Activated naive CD4-positive, alpha-beta T cell (primary cell): ENCODE results near the gene STAP1.
"Not testable (repeated sequence)": the region's sequence is repeated elsewhere in the genome, so short reads cannot be mapped to it uniquely, and the experiment has no call there.

Experiments used
- DNase-seq, 4 experiments: peaks; one replicate each; lab custom pipeline; 2025; lab: John Stamatoyannopoulos, UW

Gene STAP1, protein sequence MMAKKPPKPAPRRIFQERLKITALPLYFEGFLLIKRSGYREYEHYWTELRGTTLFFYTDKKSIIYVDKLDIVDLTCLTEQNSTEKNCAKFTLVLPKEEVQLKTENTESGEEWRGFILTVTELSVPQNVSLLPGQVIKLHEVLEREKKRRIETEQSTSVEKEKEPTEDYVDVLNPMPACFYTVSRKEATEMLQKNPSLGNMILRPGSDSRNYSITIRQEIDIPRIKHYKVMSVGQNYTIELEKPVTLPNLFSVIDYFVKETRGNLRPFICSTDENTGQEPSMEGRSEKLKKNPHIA

DNA sequence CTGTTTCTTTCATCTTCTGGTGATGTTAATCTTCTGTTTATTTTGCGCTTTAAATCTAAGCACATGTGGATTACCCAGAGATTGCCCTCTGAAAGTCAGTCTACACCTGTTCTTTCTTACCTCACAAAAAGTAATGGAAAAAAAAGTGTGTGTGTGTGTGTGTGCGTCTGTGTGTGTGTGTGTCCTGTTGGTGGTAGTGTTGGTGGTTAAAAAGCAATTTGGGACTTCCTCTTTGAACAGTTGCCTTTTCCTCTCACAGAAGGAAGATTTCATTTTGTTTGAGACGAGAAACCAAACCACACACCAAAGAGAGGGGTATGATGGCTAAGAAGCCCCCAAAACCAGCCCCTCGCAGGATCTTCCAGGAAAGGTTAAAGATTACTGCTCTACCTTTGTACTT lies at the start of gene STAP1:
Gene STAP1 (plus strand): TSS at position 235 of the 400 bp plus-strand sequence. CDS start 83 bp downstream, at position 318.
- DNase-seq = no peak

DNA sequence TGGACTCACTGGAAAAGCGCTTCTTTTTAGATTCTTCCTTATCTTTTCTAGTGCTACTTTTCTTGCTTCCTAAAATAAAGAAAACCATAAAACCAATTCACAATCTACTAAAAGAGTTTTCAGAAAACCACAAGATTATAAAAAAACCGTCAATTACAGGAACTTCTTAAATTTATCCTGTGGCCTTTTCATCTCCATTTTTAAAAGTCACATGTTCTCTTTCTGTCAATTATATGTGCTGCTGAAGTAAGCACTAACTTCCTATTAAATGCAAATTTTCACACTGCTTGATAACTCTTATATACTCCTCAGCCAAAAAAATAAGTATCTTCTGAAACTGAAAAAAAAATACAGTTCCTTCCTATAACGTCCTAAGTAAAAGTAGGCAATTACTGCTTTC lies 46.0 kb upstream of the STAP1 start:
- no peak for DNase-seq

DNA sequence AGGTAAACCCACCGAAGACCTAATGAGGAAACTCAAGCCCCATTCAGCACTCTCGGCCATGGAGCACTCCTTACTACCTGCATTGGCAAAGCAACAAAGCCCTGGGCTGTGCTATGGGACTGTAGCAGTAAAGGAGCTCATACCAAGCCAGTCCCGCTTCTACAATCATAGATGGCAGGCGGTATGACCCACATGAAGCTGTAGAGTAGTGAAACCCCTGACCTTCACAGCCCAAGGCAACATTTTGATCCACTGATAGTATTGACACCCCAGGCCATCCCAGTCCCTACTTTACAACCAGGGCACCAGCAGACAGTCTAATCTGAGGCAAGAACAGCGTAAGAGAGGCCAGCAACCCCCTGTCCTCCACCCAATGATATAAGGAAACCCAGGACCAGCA lies 38.4 kb upstream of the STAP1 start:
- DNase-seq = no peak

DNA sequence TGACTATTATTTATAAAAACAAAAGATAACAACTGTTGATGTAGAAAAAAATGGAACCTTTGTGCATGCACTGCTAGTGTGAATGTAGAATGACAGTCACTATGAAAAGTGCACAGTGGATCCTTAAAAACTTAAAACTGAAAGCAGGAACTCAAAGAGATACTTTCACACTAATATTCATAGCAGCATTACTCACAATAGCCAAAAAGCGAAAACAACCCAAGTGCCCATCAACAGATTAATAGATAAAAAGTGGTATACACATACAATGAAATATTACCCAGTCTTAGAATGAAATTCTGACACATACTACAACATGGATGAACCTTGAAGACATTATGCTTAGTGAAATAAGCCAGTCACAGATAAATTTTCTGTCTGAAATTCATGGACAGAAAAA lies 37.0 kb upstream of the STAP1 start:
- no peak for DNase-seq

DNA sequence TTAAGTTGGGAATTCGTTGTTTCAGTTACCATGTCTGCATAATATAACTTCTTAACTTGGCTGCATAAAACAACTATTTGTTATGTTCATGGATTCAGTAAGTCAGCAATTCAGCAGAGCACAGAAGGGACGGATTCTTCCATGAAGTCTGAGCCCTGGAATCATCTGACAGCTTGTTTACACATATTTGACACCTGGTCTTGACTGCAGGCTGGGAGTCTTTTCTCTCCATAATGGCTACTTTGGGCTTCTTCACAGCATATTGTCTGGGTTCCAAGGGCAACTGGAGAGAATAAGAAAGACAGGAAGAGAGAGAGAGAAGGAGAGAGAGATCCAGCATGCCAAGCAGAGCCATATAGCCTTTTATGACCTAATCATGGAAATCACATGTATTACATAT lies 36.3 kb upstream of the STAP1 start:
- DNase-seq = no peak

DNA sequence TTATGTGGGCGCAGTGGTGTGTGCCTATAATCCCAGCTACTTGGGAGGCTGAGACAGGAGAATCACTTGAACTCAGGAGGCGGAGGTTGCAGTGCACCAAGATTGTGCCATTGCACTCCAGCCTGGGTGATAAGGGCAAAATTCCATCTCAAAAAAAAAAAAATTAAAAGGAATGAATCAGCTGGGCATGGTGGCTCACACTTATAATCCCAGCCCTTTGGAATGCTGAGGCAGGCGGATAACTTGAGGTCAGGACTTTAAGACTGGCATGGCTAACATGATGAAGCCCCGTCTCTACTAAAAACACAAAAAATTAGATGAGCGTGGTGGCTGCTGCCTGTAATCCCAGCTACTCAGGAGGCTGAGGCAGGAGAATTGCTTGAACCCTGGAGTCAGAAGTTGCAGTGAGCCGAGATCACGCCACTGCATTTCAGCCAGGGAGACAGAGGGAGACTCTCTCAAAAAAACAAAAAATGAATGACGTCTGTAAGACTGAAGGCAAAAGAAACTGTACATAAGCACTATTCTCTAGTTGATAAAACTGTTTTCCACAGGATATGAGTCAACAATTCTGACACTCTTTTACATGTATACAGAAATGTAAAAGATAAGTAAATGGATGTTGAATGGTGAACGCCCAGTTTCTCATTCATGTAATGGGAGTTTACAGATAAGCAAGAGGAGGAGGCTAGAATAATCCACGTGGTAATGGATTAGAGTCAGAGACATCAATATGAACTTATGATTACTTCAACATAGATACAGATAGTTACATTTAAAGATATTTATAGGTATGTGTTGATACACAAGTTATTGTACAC lies 35.5 kb upstream of the STAP1 start:
- DNase-seq = no peak

DNA sequence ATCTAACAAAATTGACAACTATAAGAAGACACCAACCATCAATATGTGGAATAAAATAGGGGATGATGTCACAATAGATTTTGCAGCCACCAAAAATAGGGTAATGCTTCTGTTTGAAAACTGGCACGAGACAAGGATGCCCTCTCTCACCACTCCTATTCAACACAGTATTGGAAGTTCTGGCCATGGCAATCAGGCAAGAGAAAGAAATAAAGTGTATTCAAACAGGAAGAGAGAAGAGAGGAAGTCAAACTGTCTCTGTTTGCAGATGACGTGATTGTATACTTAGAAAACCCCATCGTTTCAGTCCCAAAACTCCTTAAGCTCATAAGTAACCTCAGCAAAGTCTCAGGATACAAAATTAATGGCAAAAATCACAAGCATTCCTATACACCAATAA lies 34.4 kb upstream of the STAP1 start:
- DNase-seq = not testable (repeated sequence)

DNA sequence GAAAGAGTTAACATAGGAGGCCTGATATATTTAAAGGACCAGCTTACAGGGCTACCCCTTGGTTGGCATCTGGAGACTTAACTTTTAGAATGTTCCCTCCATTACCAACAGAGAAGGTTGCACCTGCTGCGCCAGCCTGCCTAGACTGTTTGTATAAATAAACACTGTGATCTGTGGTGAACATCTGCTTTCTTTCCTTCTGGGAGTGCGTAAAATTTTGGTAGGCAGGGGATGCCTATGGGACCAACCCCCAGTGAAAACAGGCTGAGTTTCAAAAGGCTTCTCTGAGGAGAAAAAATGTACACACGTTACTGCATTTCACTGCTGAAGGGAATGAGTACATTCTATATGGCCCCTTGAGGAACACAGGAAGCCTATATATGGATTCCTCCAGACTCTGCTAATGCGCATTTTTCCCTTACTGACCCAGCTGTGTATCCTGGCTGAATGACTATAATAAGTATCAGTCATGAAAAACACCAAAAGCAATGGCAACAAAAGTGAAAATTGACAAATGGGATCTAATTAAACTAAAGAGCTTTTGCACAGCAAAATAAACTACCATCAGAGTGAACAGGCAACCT lies 27.1 kb upstream of the STAP1 start:
- DNase-seq = no peak

DNA sequence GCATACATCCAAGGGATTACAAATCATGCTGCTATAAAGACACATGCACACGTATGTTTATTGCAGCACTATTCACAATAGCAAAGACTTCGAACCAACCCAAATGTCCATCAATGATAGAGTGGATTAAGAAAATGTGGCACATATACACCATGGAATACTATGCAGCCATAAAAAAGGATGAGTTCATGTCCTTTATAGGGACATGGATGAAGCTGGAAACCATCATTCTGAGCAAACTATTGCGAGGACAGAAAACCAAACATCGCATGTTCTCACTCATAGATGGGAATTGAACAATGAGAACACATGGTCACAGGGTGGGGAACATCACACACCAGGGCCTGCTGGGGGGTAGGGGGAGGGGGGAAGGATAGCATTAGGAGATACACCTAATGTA lies 26.1 kb upstream of the STAP1 start:
- DNase-seq = not testable (repeated sequence)

DNA sequence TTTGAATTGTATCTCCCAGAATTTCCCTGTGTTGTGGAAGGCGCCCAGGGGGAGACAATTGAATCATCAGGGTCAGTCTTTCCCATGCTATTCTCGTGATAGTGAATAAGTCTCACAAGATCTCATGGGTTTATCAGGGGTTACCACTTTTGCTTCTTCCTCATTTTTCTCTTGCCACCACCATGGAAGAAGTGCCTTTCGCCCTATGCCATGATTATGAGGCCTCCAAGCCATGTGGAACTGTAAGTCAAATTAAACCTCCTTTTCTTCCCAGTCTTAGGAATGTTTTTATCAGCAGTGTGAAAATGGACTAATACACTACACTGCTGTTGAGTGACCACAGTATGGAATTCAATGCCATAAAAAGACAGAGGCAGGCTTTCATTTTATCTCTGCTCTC lies 25.4 kb upstream of the STAP1 start:
- DNase-seq = no peak

DNA sequence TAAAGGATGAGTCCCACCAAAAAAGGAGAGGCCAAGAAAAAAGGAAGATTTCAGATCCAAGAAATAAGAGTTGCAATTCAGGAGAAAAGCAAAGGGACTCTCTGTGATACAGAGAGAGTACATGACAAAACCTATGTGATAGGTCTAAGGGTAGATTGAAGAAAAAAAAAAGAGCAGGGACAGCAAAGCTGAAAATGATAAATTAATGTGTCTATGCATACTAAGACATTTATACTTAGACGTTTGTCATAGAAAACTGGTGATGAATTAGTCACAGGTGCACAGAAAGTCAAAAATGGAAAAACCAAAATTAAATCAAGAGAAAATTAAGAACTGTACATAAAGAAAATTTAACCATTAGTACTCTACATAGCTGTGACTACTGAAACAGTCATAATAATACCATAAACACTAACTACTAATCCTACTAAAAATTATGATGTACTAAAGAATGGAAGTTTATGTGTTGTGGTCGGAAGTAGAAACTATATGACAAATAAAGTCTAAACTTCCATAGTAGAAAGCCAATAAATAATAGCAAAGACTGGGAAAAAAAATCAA lies 23.2 kb upstream of the STAP1 start:
- DNase-seq = no peak

DNA sequence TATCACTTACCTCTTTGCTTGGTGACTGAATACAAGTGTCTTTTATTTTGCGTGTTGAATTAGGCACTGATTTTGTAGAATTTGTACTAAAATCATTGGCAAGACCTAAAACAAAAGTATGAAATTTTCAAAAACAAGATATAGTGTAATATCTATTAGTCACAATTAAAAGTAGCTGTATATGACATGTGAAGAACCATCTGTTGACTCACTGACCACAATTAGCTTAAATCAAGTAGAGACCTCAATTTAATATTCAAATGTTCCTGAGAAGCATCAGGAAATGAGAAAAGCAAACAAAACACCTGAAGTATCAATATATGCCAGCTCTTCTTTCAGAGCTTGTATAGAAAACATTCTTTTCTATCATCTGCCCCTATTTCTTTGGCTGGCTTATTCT lies 18.7 kb upstream of the STAP1 start:
- no peak for DNase-seq

DNA sequence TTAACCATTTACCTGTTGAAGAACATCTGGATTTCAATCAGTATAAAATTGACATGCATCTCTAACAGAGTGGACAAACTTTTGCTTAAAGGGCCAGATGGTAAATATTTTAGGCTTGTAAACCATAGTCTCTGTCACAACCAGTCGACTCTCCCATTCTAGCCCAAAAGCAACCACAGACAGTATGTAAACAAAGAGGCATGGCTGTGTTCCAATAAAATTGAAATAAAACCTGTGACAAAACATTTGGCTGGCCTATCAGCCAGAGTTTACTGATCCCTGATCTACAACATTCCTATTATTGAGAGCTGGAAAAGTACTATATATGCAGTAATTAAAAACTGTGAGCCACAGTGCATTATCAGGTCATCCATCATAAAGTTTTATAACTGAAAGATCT lies 16.5 kb upstream of the STAP1 start:
- DNase-seq = no peak

DNA sequence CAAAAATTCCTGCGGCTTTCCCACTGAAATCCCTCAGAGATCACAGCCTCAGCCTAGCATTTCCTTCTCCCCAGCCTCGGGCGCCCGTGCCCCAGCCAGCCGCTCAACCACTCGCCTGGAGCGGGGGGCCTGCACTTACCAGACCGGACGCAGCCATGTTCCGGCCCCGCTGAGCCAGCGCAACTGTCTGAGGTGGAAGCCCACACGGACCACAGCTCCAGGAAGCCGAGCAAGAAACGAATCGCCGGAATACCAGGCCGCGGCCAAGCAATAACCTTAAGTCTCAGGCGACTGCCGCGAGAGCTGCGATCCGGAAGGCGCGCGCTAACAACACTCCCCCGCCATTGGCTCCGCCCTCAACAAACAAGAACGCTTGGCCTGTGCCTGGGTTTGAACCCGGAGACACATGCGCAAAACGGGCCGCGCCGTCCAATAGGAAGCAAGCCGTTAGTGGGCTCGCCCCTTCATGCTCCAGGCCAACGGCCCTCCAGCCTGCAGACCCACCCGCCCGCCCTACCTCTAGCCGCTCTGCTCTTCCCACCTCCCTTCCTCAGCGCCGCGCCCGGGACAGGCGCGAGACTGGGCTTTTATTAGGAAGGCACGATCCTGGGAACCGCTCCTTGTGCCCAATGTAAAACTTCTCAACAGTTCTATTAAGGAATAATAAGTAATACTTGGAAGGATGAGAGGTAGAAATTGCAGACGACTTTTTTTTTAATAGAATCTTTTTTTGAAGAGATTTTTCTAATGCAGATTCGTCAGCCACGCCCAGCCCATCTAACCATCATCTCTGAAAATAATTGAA lies 13.1 kb upstream of the STAP1 start, which contains the start of gene CENPC:
Gene CENPC (minus strand): TSS at position 305 of the 805 bp plus-strand sequence. CDS start 148 bp downstream, at position 157.
- peak; percentile 67 to 86 (median 74) for DNase-seq

DNA sequence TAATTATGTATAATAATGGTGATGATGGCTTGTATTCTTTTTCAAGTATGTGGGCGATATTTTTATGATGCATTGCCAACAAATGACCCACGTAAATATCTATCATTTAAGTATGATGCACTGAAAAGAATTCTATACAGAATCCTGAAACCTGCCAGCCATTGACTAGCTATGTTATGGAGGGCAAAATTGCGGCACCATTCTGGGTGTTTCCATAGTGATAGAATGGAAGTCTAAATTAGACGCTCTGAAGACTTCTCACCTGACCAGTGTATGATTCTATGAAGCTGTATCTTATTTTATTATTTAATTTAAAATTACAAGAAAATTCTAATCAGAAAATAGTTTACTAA lies 12.5 kb upstream of the STAP1 start:
- DNase-seq = no peak

DNA sequence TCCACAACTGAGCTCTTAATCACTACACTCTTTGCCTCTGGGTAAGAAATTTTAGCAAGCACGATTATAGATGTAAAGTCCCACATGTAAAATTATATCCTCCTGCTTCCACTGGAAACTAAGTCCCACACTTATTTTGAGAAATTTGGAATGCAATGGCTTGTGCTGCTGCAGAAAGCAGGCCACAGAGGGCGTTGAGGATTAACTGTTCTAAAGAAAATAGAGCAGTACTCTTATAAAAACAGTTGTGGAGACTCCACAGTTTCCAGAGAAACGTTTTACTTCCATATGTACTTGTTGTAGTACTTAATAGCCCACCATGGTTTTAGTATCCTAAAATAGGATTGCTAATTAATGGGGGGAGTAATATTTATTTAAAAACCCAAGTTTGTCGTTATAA lies 11.6 kb upstream of the STAP1 start:
- DNase-seq = no peak

DNA sequence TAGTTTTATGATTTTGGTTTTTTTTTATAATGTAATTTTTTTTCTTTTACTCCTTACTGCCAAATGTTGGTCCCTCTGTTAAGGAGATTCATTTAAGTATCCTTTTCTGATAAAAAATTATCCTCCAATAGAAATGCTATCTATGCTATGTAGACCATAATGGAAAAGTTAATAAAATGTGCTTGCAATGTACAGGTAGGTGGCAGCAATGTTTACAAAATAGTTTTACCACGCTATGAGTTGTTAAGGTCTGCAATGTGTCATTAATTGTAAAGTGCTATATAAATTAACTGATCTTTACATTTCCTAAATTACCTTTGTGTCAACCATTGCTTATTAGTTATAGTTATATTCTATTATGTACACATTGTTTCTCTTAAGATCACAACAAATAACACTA lies 9.4 kb upstream of the STAP1 start:
- DNase-seq = no peak

DNA sequence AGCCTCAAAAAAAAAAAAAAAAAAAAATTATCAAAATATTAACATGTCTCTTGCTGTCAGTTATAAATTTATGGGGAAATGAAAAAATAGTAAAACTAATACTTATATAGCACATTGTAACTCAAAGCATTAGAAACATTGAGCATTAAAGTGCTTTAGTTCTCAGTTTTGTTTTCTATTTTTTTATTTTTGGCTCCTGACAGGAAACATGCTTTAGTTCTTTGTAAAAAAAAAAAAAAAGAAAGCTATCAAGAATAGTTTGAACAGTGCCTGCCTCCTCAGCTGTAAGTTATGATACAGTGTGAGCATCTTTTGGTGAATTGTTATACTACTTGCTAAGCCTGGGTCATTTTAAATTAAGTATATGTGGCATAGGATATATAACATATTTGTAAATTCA lies 8.1 kb upstream of the STAP1 start:
- DNase-seq = no peak

DNA sequence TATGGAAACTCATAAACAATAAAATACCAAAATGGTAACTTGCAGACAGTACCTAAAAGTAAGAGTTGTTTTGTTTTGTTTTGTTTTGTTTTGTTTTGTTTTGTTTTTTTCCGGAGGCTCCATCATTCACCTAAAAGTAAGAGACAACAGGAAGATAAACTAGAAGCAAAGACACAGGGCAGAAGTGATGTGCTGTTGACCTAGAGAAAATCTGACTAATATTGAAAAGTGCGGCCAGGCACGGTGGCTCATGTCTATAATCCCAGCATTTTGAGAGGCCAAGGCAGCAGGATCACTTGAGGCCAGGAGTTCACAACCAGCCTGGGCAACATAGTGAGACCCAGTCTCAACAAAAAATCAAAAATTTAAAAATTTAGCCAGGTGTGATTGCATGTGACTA lies 7.7 kb upstream of the STAP1 start:
- no peak for DNase-seq

DNA sequence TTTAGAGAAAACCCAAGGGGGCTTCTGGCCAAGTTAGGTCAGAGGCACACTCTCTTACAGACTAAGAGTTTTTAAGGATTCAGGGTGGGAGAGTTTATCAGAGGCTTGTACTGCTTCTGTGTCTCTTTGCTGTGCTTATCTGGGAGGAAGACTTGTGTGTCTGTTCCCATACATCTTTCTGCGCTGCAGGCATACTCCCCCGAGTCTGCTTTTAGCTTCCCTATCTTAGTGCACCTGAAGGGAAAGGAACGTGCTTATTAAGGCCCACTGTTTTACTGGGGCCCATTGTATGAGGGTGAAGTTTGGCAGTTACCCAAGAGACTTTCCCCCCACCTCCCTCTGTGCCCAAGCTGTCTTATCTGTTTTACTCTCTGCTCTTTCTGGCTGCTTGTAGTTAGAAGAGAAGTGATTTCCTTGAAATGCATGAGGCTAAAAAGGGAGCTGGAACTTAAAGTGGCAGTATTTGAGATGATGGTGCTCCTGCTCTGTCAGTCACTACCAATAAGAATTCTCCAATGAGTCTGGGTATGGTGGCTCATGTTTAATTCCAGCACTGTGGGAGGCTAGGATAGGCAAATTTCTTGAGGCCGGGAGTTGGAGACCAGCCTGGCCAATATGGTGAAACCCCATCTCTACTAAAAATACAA lies 6.3 kb upstream of the STAP1 start:
- DNase-seq = not testable (repeated sequence)

DNA sequence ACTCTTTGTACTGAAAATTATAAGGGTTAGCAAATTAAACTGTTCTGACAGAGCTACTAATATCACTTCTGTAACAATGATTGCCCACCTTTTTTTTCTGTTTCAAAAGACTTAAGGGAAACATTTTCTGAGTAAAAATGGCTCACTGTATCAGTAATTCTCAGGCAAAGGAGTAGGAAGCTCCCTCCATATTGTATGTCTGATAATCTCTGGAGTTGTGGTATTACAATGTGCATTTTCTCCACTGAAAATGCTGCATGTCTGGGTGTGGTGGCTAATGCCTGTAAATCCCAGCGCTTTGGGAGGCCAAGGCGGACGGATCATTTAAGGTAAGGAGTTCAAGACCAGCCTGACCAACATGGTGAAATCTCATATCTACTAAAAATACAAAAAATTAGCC lies 4.4 kb upstream of the STAP1 start:
- DNase-seq = no peak
